Activated T-cell treated with anti-CD3 and anti-CD28 coated beads for 1 hour (primary cell): ENCODE data around the gene ITGA8.
"Not testable (repeated sequence)": the region's sequence is repeated elsewhere in the genome, so short reads cannot be mapped to it uniquely, and the experiment has no call there.

Experiments
- DNase-seq: peaks from one replicate; pipeline ENCODE4 v3.0.0-alpha.2; 2020; ENCODE audit warnings: low read depth

Gene ITGA8

GRCh38 chr10:15719899-15720634 is at the start of gene ITGA8:
ITGA8 (minus strand) TSS chr10:15719922; CDS start chr10:15719771, 151 bp downstream.
- DNase-seq, result no peak

GRCh38 chr10:15764892-15765454 is 45.3 kb upstream of the ITGA8 start:
- DNase-seq, result no peak

- no peak for DNase-seq
Measured at GRCh38 chr10:15763006-15763405, 43.3 kb upstream of the ITGA8 start.

GRCh38 chr10:15762239-15762638 is 42.5 kb upstream of the ITGA8 start:
- not testable (repeated sequence) for DNase-seq

- not testable (repeated sequence) for DNase-seq
Measured at GRCh38 chr10:15761224-15761623, 41.5 kb upstream of the ITGA8 start.

- no peak for DNase-seq
Measured at GRCh38 chr10:15760681-15761080, 41.0 kb upstream of the ITGA8 start.

GRCh38 chr10:15759265-15759664 is 39.5 kb upstream of the ITGA8 start:
- DNase-seq, result no peak

GRCh38 chr10:15758618-15759017 is 38.9 kb upstream of the ITGA8 start:
- no peak for DNase-seq

- no peak for DNase-seq
Measured at GRCh38 chr10:15754937-15755336, 35.2 kb upstream of the ITGA8 start.

- no peak for DNase-seq
Measured at GRCh38 chr10:15751046-15751445, 31.3 kb upstream of the ITGA8 start.

- no peak for DNase-seq
Measured at GRCh38 chr10:15748126-15748525, 28.4 kb upstream of the ITGA8 start.

GRCh38 chr10:15747632-15748031 is 27.9 kb upstream of the ITGA8 start:
- DNase-seq, result no peak

- DNase-seq, result no peak
Measured at GRCh38 chr10:15745751-15746150, 26.0 kb upstream of the ITGA8 start.

GRCh38 chr10:15744217-15744865 is 24.6 kb upstream of the ITGA8 start:
- no peak for DNase-seq

GRCh38 chr10:15743443-15743842 is 23.7 kb upstream of the ITGA8 start:
- DNase-seq, result no peak

GRCh38 chr10:15742836-15743235 is 23.1 kb upstream of the ITGA8 start:
- no peak for DNase-seq

- no peak for DNase-seq
Measured at GRCh38 chr10:15742102-15742501, 22.4 kb upstream of the ITGA8 start.

GRCh38 chr10:15741581-15741980 is 21.9 kb upstream of the ITGA8 start:
- DNase-seq, result no peak

GRCh38 chr10:15740261-15740660 is 20.5 kb upstream of the ITGA8 start:
- DNase-seq, result no peak

- no peak for DNase-seq
Measured at GRCh38 chr10:15739254-15739970, 19.7 kb upstream of the ITGA8 start.

- no peak for DNase-seq
Measured at GRCh38 chr10:15738270-15738925, 18.7 kb upstream of the ITGA8 start.

GRCh38 chr10:15737656-15738055 is 17.9 kb upstream of the ITGA8 start:
- no peak for DNase-seq
